ENCODE measurements around the gene DGKH. TPM values are rescaled to one million over a fixed set of nuclear protein-coding genes. Genes with fewer than 3 reads are reported as not detected.

The DGKH gene
- total RNA-seq, 1 donor from 2014 or later = 17.9 TPM

DNA sequence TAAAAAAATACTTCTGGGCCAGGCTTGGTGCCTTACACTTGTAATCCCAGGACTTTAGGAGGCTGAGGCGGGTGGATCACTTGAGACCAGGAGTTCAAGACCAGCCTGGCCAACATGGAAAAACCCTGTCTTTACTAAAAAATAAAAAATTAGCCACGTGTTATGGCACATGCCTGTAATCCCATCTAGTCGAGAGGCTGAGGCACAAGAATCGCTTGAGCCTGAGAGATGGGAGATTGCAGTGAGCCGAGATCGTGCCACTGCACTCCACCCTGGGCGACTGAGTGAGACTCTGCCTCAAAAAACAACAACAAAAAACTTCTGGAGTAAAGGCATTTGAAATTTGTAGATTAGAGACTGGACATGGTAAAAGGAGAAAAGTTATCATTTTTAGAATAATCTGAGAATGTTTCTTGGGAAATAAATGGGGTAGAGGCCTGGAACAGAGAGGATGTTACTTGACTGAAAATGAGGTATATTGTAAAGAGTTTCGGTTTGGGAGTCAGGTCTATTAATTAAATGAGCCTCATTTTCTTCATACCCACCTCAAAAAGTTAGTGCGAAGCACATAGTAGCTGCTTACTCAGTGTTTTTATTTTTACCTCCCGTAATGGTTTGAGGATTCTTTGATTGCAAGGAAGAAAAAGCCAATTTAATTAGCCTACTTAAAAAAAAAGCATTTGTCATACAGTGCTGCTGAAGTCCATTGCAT is 226.1 kb downstream of the DGKH start:
- no peak for DNase-seq (ENCODE audit: low read depth)
- Histone ChIP-seq H3K4me3 (ENCODE audit: low read depth, low read length) (no peak overlapping the region), H3K27me3 (ENCODE audit: control insufficient read depth, insufficient read depth, low read length) (no peaks in the 10 kb centered on the region), H3K36me3 (ENCODE audit: control insufficient read depth, insufficient read depth, low read length) (no peaks in the 10 kb centered on the region)
- TF ChIP-seq, protein P1, sequence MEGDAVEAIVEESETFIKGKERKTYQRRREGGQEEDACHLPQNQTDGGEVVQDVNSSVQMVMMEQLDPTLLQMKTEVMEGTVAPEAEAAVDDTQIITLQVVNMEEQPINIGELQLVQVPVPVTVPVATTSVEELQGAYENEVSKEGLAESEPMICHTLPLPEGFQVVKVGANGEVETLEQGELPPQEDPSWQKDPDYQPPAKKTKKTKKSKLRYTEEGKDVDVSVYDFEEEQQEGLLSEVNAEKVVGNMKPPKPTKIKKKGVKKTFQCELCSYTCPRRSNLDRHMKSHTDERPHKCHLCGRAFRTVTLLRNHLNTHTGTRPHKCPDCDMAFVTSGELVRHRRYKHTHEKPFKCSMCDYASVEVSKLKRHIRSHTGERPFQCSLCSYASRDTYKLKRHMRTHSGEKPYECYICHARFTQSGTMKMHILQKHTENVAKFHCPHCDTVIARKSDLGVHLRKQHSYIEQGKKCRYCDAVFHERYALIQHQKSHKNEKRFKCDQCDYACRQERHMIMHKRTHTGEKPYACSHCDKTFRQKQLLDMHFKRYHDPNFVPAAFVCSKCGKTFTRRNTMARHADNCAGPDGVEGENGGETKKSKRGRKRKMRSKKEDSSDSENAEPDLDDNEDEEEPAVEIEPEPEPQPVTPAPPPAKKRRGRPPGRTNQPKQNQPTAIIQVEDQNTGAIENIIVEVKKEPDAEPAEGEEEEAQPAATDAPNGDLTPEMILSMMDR (IDR thresholded peaks at IDR 0.05; ENCODE audit: insufficient read depth, low read length, poor library complexity, severe bottlenecking) = no peak

DNA sequence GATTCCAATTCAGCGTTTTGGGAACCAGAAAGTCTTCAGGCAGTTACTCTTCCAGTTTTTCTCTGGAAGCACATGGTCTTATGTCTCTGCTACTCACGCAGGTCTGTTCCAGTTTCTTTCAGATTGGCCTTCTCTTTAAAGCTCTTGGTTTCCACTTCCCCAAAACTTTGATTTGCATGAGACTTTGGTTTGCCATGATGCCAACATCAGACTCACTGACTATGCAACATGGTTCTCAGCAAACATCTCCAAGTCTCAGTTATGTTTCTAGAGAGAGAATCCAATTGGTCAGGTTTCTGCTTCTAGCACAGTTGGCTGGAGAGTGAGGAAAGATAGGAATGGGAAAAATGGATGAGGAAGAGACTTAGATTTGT is 226.6 kb downstream of the DGKH start:
- TF ChIP-seq, protein P1 (IDR thresholded peaks at IDR 0.05; ENCODE audit: insufficient read depth, low read length, poor library complexity, severe bottlenecking) = no peak
- Histone ChIP-seq H3K36me3 (ENCODE audit: control insufficient read depth, insufficient read depth, low read length) (no peaks in the 10 kb centered on the region), H3K27me3 (ENCODE audit: control insufficient read depth, insufficient read depth, low read length) (no peaks in the 10 kb centered on the region), H3K4me3 (ENCODE audit: low read depth, low read length) (no peak overlapping the region)
- no peak for DNase-seq (ENCODE audit: low read depth)

DNA sequence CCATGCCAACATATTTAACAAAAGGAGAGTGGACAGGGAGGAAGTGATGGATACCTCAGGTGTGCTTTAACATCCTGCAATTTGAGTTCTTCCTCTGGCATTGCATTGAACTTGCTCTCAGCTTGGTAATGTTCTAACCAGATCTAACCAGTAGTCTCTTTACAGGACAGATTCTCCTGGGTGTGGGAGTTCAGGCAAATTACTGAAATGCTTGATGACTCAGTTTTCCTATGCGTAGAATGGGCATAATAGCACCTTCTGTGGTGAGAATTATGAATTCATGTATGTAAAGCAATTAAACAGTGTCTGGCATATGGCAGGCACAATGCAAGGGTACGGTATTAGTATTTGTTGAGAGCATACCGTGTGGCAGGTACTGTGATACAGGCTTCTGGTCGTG is 227.1 kb downstream of the DGKH start:
- H3K36me3 ChIP-seq (ENCODE audit: control insufficient read depth, insufficient read depth, low read length) = no peaks in the 10 kb centered on the region
- TF ChIP-seq, protein P1 (IDR thresholded peaks at IDR 0.05; ENCODE audit: insufficient read depth, low read length, poor library complexity, severe bottlenecking) = no peak
- no peak overlapping the region for H3K4me3 ChIP-seq (ENCODE audit: low read depth, low read length)
- H3K27me3 ChIP-seq (ENCODE audit: control insufficient read depth, insufficient read depth, low read length) = no peaks in the 10 kb centered on the region
- no peak for DNase-seq (ENCODE audit: low read depth)

DNA sequence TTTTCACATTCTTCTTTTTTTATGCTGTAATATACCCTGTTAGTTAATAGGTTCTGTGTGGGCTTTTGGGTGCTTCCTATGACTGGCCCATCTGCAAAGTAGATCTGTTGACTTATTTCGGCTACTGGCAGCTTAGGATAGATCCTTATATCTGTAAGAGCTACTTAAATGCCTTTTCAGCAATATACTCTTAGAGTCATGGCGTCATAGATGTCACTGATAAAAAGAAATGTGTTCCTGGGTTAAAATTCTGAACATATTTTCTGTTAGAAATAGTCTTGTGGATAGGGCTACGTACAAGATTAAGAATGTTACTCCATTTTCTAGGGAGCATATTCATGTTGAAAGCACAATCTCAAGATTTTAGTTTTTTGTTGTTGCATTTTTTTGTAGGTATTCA is 228.2 kb downstream of the DGKH start:
- TF ChIP-seq, protein P1 (IDR thresholded peaks at IDR 0.05; ENCODE audit: insufficient read depth, low read length, poor library complexity, severe bottlenecking) = no peak
- no peak overlapping the region for H3K4me3 ChIP-seq (ENCODE audit: low read depth, low read length)
- H3K27me3 ChIP-seq (ENCODE audit: control insufficient read depth, insufficient read depth, low read length) = no peaks in the 10 kb centered on the region
- DNase-seq (ENCODE audit: low read depth) = no peak
- no peaks in the 10 kb centered on the region for H3K36me3 ChIP-seq (ENCODE audit: control insufficient read depth, insufficient read depth, low read length)

DNA sequence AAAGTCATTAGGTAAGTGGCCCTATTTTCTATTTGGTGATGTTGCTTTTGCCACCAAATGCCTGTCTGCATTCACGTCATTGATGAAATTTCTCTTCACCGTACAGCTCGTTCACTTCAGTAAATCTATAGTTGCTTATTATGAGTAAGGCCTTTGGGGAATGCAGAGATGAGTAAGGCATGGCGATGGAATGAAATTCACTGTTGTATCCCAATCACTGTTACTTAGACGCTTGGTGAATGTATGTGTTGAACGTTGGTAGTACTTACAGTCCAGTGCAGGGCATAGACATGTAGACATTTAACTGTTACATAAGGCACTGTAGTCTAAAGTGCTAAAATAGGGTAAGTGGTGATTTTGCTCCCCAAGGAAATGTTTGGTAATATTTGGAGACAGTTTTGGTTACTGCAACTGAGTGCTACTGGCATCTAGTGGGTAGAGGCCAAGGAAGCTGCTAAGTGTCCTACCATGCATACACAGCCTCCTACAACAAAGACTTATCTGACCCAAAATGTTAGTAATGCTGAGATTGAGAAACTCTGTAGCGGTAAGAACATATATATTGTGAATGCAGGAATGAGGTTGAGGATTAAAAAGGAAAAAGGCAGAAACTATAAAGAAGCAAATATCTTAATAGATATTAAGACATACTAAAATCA is 229.3 kb downstream of the DGKH start:
- no peak for DNase-seq (ENCODE audit: low read depth)
- TF ChIP-seq, protein P1 (IDR thresholded peaks at IDR 0.05; ENCODE audit: insufficient read depth, low read length, poor library complexity, severe bottlenecking) = no peak
- no peak overlapping the region for H3K4me3 ChIP-seq (ENCODE audit: low read depth, low read length)
- H3K27me3 ChIP-seq (ENCODE audit: control insufficient read depth, insufficient read depth, low read length) = no peaks in the 10 kb centered on the region
- no peaks in the 10 kb centered on the region for H3K36me3 ChIP-seq (ENCODE audit: control insufficient read depth, insufficient read depth, low read length)

All from kidney epithelial cell (primary cell).